Stomach (tissue), 4 donors: Measurements from ENCODE around the gene DEPDC5.

Experiments used
- CTCF ChIP-seq, 7 experiments: fragments of 450-650 bp in 4 of 7; fragments of 200-600 bp in 3 of 7; sonication (generic) in 3 of 7; IDR thresholded peaks; one replicate each; pipeline ENCODE4 v1.5.1; 2016 to 2019; ENCODE audit warnings: antibody characterized with exemption in 7 of 7, control low read depth in 2 of 7, mild to moderate bottlenecking in 1 of 7
- EP300 ChIP-seq: sonication (generic); formaldehyde crosslinking; IDR thresholded peaks from one replicate; pipeline ENCODE4 v1.6.1; 2017; ENCODE audit warnings: antibody characterized with exemption
- POLR2A ChIP-seq, 4 donors: fragments of 450-650 bp; IDR thresholded peaks; one replicate each; pipeline ENCODE4 v1.6.1; 2016; ENCODE audit warnings: antibody characterized with exemption in 4 of 4, control low read depth in 2 of 4, mild to moderate bottlenecking in 1 of 4, moderate library complexity in 1 of 4
- POLR2AphosphoS5 ChIP-seq, 3 donors: sonication (generic); formaldehyde crosslinking; IDR thresholded peaks; one replicate each; pipeline ENCODE4 v1.6.1; 2016; ENCODE audit warnings: antibody characterized with exemption in 3 of 3

- no peak for TF ChIP-seq CTCF (IDR thresholded peaks at IDR 0.05)
- TF ChIP-seq POLR2AphosphoS5 (IDR thresholded peaks at IDR 0.05): no peak
- TF ChIP-seq POLR2A (IDR thresholded peaks at IDR 0.05): no peak
- TF ChIP-seq EP300: no peak
Observed at GRCh38 chr22:31927562-31927961, 173.7 kb downstream of the DEPDC5 start.
